HEK293T (cell line): ENCODE data around the gene PAIP2.

Experiments
- BHLHE40 ChIP-seq: fragments of 450-650 bp; IDR thresholded peaks from 2 replicates; pipeline ENCODE4 v1.6.1; 2016; ENCODE audit warnings: mild to moderate bottlenecking, moderate library complexity, borderline replicate concordance
- ELF4 ChIP-seq: fragments of 450-650 bp; IDR thresholded peaks from 2 replicates; pipeline ENCODE4 v1.6.1; 2017; ENCODE audit warnings: antibody characterized with exemption

DNA sequence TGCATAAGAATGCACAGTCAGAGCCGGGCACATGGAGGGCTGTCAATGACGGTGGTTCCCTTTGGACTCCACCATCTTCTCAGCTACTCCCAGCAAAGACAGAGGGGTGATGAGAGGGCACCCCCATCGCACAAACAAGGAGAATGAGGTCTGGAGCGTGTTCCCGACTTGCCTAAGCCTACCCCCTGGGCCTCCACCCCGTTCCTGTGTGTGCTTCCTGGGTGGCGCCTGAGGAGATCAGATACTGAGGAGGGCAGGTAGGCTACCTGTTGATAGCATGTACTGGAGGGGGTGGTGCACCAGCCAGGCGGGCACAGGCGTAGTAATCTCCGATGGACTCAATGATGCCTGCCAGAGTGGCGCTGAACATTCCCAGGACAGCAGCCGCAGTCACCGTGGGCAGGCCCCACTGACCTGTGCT, 37.3 kb downstream of the PAIP2 start:
- TF ChIP-seq BHLHE40 (no peak), ELF4 (no peak)
